ENCODE data around the gene SPINK5.

The SPINK5 gene

GRCh38 chr5:148107608-148108007 is 43.8 kb downstream of the SPINK5 start:
- no peaks in the 10 kb centered on the region for H3F3A ChIP-seq (ENCODE audit: low read depth)
- H3K4me2 ChIP-seq (ENCODE audit: low read depth, low read length, poor library complexity, severe bottlenecking), result no peak overlapping the region
- no peaks in the 10 kb centered on the region for H3K36me3 ChIP-seq (ENCODE audit: insufficient read depth, low read length)
- H3K9me3 ChIP-seq (ENCODE audit: insufficient read depth, low read depth, low read length), result no peaks in the 10 kb centered on the region
- no peaks in the 10 kb centered on the region for H3K4me1 ChIP-seq (ENCODE audit: insufficient read depth, low read length, poor library complexity, severe bottlenecking)
- H4K20me1 ChIP-seq (ENCODE audit: insufficient read depth, low read length, poor library complexity, severe bottlenecking), result no peaks in the 10 kb centered on the region
- no peaks in the 10 kb centered on the region for H3K9me2 ChIP-seq (replicated peaks; ENCODE audit: low read depth, low read length)
- TF ChIP-seq EZH2phosphoT487 (IDR thresholded peaks at IDR 0.05; ENCODE audit: borderline replicate concordance), result no peak
- TF ChIP-seq CTCF (conservative IDR thresholded peaks at IDR 0.05; ENCODE audit: low read length), result no peak
- no peak overlapping the region for H3K9ac ChIP-seq (ENCODE audit: low read depth, low read length, poor library complexity, severe bottlenecking)
- no peaks in the 10 kb centered on the region for H3K79me2 ChIP-seq (ENCODE audit: insufficient read depth, low read length)
- H3K4me3 ChIP-seq (ENCODE audit: low read length, poor library complexity, severe bottlenecking), result no peak overlapping the region
- no peaks in the 10 kb centered on the region for H3K27me3 ChIP-seq (ENCODE audit: insufficient read depth, low read length, poor library complexity, severe bottlenecking)
- no peak overlapping the region for H2AFZ ChIP-seq (ENCODE audit: low read length)

- TF ChIP-seq CTCF (conservative IDR thresholded peaks at IDR 0.05; ENCODE audit: low read length) (no peak), EZH2phosphoT487 (IDR thresholded peaks at IDR 0.05; ENCODE audit: borderline replicate concordance) (no peak)
- H2AFZ ChIP-seq (ENCODE audit: low read length), result no peak overlapping the region
- no peak overlapping the region for H3K9ac ChIP-seq (ENCODE audit: low read depth, low read length, poor library complexity, severe bottlenecking)
- no peaks in the 10 kb centered on the region for H3F3A ChIP-seq (ENCODE audit: low read depth)
- H3K9me2 ChIP-seq (replicated peaks; ENCODE audit: low read depth, low read length), result no peaks in the 10 kb centered on the region
- no peaks in the 10 kb centered on the region for H4K20me1 ChIP-seq (ENCODE audit: insufficient read depth, low read length, poor library complexity, severe bottlenecking)
- H3K79me2 ChIP-seq (ENCODE audit: insufficient read depth, low read length), result no peaks in the 10 kb centered on the region
- H3K9me3 ChIP-seq (ENCODE audit: insufficient read depth, low read depth, low read length), result no peaks in the 10 kb centered on the region
- H3K36me3 ChIP-seq (ENCODE audit: insufficient read depth, low read length), result no peaks in the 10 kb centered on the region
- H3K27me3 ChIP-seq (ENCODE audit: insufficient read depth, low read length, poor library complexity, severe bottlenecking), result no peaks in the 10 kb centered on the region
- no peaks in the 10 kb centered on the region for H3K4me1 ChIP-seq (ENCODE audit: insufficient read depth, low read length, poor library complexity, severe bottlenecking)
- H3K4me2 ChIP-seq (ENCODE audit: low read depth, low read length, poor library complexity, severe bottlenecking), result no peak overlapping the region
- H3K4me3 ChIP-seq (ENCODE audit: low read length, poor library complexity, severe bottlenecking), result no peak overlapping the region
Observed at GRCh38 chr5:148113243-148113642, 49.5 kb downstream of the SPINK5 start.

GRCh38 chr5:148120317-148120716 is 56.5 kb downstream of the SPINK5 start:
- no peak overlapping the region for H2AFZ ChIP-seq (ENCODE audit: low read length)
- no peaks in the 10 kb centered on the region for H3F3A ChIP-seq (ENCODE audit: low read depth)
- H3K4me1 ChIP-seq (ENCODE audit: insufficient read depth, low read length, poor library complexity, severe bottlenecking), result no peaks in the 10 kb centered on the region
- H3K36me3 ChIP-seq (ENCODE audit: insufficient read depth, low read length), result no peaks in the 10 kb centered on the region
- H3K4me3 ChIP-seq (ENCODE audit: low read length, poor library complexity, severe bottlenecking), result no peak overlapping the region
- H3K9me3 ChIP-seq (ENCODE audit: insufficient read depth, low read depth, low read length), result no peaks in the 10 kb centered on the region
- H3K4me2 ChIP-seq (ENCODE audit: low read depth, low read length, poor library complexity, severe bottlenecking), result no peak overlapping the region
- H3K9me2 ChIP-seq (replicated peaks; ENCODE audit: low read depth, low read length), result no peaks in the 10 kb centered on the region
- H3K9ac ChIP-seq (ENCODE audit: low read depth, low read length, poor library complexity, severe bottlenecking), result no peak overlapping the region
- H3K27me3 ChIP-seq (ENCODE audit: insufficient read depth, low read length, poor library complexity, severe bottlenecking), result no peaks in the 10 kb centered on the region
- H3K79me2 ChIP-seq (ENCODE audit: insufficient read depth, low read length), result no peaks in the 10 kb centered on the region
- H4K20me1 ChIP-seq (ENCODE audit: insufficient read depth, low read length, poor library complexity, severe bottlenecking), result no peaks in the 10 kb centered on the region
- no peak for TF ChIP-seq EZH2phosphoT487 (IDR thresholded peaks at IDR 0.05; ENCODE audit: borderline replicate concordance)
- no peak for TF ChIP-seq CTCF (conservative IDR thresholded peaks at IDR 0.05; ENCODE audit: low read length)

Data from Loucy (cell line).